Mesenchymal stem cell (in vitro differentiated cells and primary cell): Measurements from ENCODE around the gene KCNH6.

Source experiments
- DNase-seq: peaks from one replicate; pipeline ENCODE4 v3.0.0-alpha.2; 2013
- H2AFZ ChIP-seq: one replicate; pipeline ENCODE4 v1.6.1; 2013; ENCODE audit warnings: low read depth, mild to moderate bottlenecking, control low read depth, inconsistent platforms, low read length, moderate library complexity
- H2AK5ac ChIP-seq: 2 replicates; pipeline ENCODE4 v1.6.1; 2013; ENCODE audit warnings: low read length, moderate library complexity, mild to moderate bottlenecking, inconsistent platforms; ENCODE audit not compliant: severe bottlenecking
- H2BK120ac ChIP-seq: one replicate; pipeline ENCODE4 v1.6.1; 2013; ENCODE audit warnings: low read depth, mild to moderate bottlenecking, inconsistent platforms, low read length, moderate library complexity
- H2BK12ac ChIP-seq, 2 experiments: one replicate each; pipeline ENCODE4 v1.6.1; 2013; ENCODE audit warnings: inconsistent platforms in 2 of 2, low read length in 2 of 2, mild to moderate bottlenecking in 2 of 2, moderate library complexity in 2 of 2, control low read depth in 1 of 2
- H2BK15ac ChIP-seq: one replicate; pipeline ENCODE4 v1.6.1; 2013; ENCODE audit warnings: mild to moderate bottlenecking, low read depth, inconsistent platforms; ENCODE audit not compliant: poor library complexity, severe bottlenecking
- H2BK5ac ChIP-seq: 2 replicates; pipeline ENCODE4 v1.6.1; 2013; ENCODE audit warnings: low read depth, mild to moderate bottlenecking, low read length, control low read depth, inconsistent platforms; ENCODE audit not compliant: poor library complexity, severe bottlenecking
- H3K14ac ChIP-seq, 2 experiments: one replicate each; pipeline ENCODE4 v1.6.1; 2013; ENCODE audit warnings: inconsistent platforms in 2 of 2, low read length in 2 of 2, control low read depth in 1 of 2, mild to moderate bottlenecking in 1 of 2, moderate library complexity in 1 of 2
- H3K18ac ChIP-seq, 2 experiments: one replicate each; pipeline ENCODE4 v1.6.1; 2013; ENCODE audit warnings: inconsistent platforms in 2 of 2, low read length in 2 of 2, control low read depth in 1 of 2, low read depth in 1 of 2, mild to moderate bottlenecking in 1 of 2
- H3K23ac ChIP-seq, 2 experiments: one replicate each; pipeline ENCODE4 v1.6.1; 2013; ENCODE audit warnings: inconsistent platforms in 2 of 2, low read length in 2 of 2, mild to moderate bottlenecking in 2 of 2, moderate library complexity in 2 of 2, control low read depth in 1 of 2
- H3K27ac ChIP-seq: 2 replicates; pipeline ENCODE4 v1.5.1; 2013; ENCODE audit warnings: mild to moderate bottlenecking, moderate library complexity, low read length, control low read depth, inconsistent platforms; ENCODE audit not compliant: poor library complexity, severe bottlenecking
- H3K27me3 ChIP-seq, 2 experiments: 2 replicates each; pipeline versions ENCODE4 v1.6.1 to v1.7.0; 2013; ENCODE audit warnings: low read length in 2 of 2, mild to moderate bottlenecking in 2 of 2, moderate library complexity in 2 of 2, control low read depth in 1 of 2, inconsistent platforms in 1 of 2; ENCODE audit not compliant: control insufficient read depth in 1 of 2, insufficient read depth in 1 of 2
- H3K36me3 ChIP-seq, 2 experiments: 2 replicates each; pipeline versions ENCODE4 v1.6.1 to v1.7.0; 2013; ENCODE audit warnings: low read length in 2 of 2, control low read depth in 1 of 2, inconsistent platforms in 1 of 2, low read depth in 1 of 2, mild to moderate bottlenecking in 1 of 2; ENCODE audit not compliant: insufficient read depth in 2 of 2, control insufficient read depth in 1 of 2
- H3K4ac ChIP-seq, 2 experiments: one replicate each; pipeline ENCODE4 v1.6.1; 2013; ENCODE audit warnings: inconsistent platforms in 2 of 2, low read length in 2 of 2, mild to moderate bottlenecking in 2 of 2, moderate library complexity in 2 of 2, control low read depth in 1 of 2, low read depth in 1 of 2
- H3K4me1 ChIP-seq: 2 replicates; pipeline ENCODE4 v1.6.1; 2013; ENCODE audit warnings: low read depth, low read length, control low read depth; ENCODE audit not compliant: control insufficient read depth, insufficient read depth
- H3K4me2 ChIP-seq: 2 replicates; pipeline ENCODE4 v1.6.1; 2013; ENCODE audit warnings: low read length, mild to moderate bottlenecking, inconsistent platforms; ENCODE audit not compliant: poor library complexity, severe bottlenecking
- H3K4me3 ChIP-seq, 2 experiments: 2 replicates each; pipeline versions ENCODE4 v1.5.1 to v1.7.0; 2013; ENCODE audit warnings: low read length in 2 of 2, mild to moderate bottlenecking in 2 of 2, control low read depth in 1 of 2, low read depth in 1 of 2; ENCODE audit not compliant: insufficient read depth in 1 of 2
- H3K79me1 ChIP-seq: replicated peaks from 2 replicates; pipeline ENCODE4 v1.6.1; 2013; ENCODE audit warnings: mild to moderate bottlenecking, control low read depth, low read length, inconsistent platforms; ENCODE audit not compliant: poor library complexity, severe bottlenecking
- H3K9ac ChIP-seq: 2 replicates; pipeline ENCODE4 v1.7.0; 2013; ENCODE audit warnings: mild to moderate bottlenecking, low read length, moderate library complexity
- H3K9me3 ChIP-seq: 2 replicates; pipeline ENCODE4 v1.7.0; 2013; ENCODE audit warnings: mild to moderate bottlenecking, low read length; ENCODE audit not compliant: control insufficient read depth
- H4K8ac ChIP-seq: one replicate; pipeline ENCODE4 v1.6.1; 2013; ENCODE audit warnings: inconsistent platforms, mild to moderate bottlenecking, low read length, moderate library complexity
- H4K91ac ChIP-seq: one replicate; pipeline ENCODE4 v1.6.1; 2013; ENCODE audit warnings: mild to moderate bottlenecking, low read length, inconsistent platforms
- WGBS: methylation state at CpG from one replicate; pipeline ENCODE4 v1.1.7; 2013; ENCODE audit warnings: mixed read lengths; 5-methylcytosine and 5-hydroxymethylcytosine counted together

KCNH6 gene

GRCh38 chr17:63480192-63480784 is 42.9 kb upstream of the KCNH6 start:
- Histone ChIP-seq H2AFZ (no peak overlapping the region), H3K36me3 (peaks cover 0 to 54% of the 10 kb centered on the region in 2 experiments), H2BK12ac (no peak overlapping the region), H2BK15ac (no peak overlapping the region), H3K23ac (no peak overlapping the region), H3K4ac (no peak overlapping the region), H3K27ac (no peak overlapping the region), H3K4me3 (no peak overlapping the region), H3K9ac (peak overlapping the region; percentile 24), H3K18ac (no peak overlapping the region), H4K8ac (no peak overlapping the region), H2BK120ac (no peak overlapping the region), H4K91ac (no peak overlapping the region), H3K9me3 (no peaks in the 10 kb centered on the region), H3K14ac (no peak overlapping the region), H3K4me1 (peaks cover 37% of the 10 kb centered on the region), H3K27me3 (peaks cover 0 to 45% of the 10 kb centered on the region in 2 experiments), H2BK5ac (no peak overlapping the region), H2AK5ac (no peak overlapping the region), H3K4me2 (no peak overlapping the region), H3K79me1 (no peaks in the 10 kb centered on the region)
- DNase-seq, result no peak
- WGBS, result 86% methylated on average over 21 of the region's 21 CpGs

GRCh38 chr17:63480826-63481487 is 42.2 kb upstream of the KCNH6 start:
- Histone ChIP-seq H3K18ac (no peak overlapping the region), H3K27ac (no peak overlapping the region)

GRCh38 chr17:63481488-63481870 is 41.7 kb upstream of the KCNH6 start:
- Histone ChIP-seq H2AK5ac (no peak overlapping the region), H2BK120ac (no peak overlapping the region), H3K27ac (no peak overlapping the region), H3K4me3 (no peak overlapping the region), H3K4ac (no peak overlapping the region), H4K8ac (no peak overlapping the region), H3K4me1 (peaks cover 28% of the 10 kb centered on the region), H2AFZ (no peak overlapping the region), H3K9ac (no peak overlapping the region), H3K27me3 (peaks cover 0 to 41% of the 10 kb centered on the region in 2 experiments), H3K36me3 (peaks cover 0 to 64% of the 10 kb centered on the region in 2 experiments), H4K91ac (no peak overlapping the region), H3K14ac (no peak overlapping the region), H3K9me3 (no peaks in the 10 kb centered on the region), H2BK12ac (no peak overlapping the region), H3K18ac (no peak overlapping the region), H3K23ac (no peak overlapping the region), H3K79me1 (no peaks in the 10 kb centered on the region), H2BK15ac (no peak overlapping the region), H2BK5ac (no peak overlapping the region), H3K4me2 (no peak overlapping the region)
- DNase-seq, result no peak
- WGBS, result 93% methylated on average over 12 of the region's 16 CpGs

More at GRCh38 chr17:63480826-63481487, 42.2 kb upstream of the KCNH6 start:
- Histone ChIP-seq H3K4me2 (no peak overlapping the region), H3K23ac (no peak overlapping the region), H4K91ac (no peak overlapping the region), H2BK5ac (no peak overlapping the region), H2BK15ac (no peak overlapping the region), H3K4ac (no peak overlapping the region), H2AFZ (no peak overlapping the region), H3K14ac (no peak overlapping the region), H3K4me3 (no peak overlapping the region), H3K27me3 (peaks cover 0 to 39% of the 10 kb centered on the region in 2 experiments), H2AK5ac (no peak overlapping the region), H4K8ac (no peak overlapping the region), H2BK12ac (no peak overlapping the region), H3K4me1 (peaks cover 32% of the 10 kb centered on the region), H3K9ac (no peak overlapping the region), H2BK120ac (no peak overlapping the region), H3K9me3 (no peaks in the 10 kb centered on the region), H3K79me1 (no peaks in the 10 kb centered on the region), H3K36me3 (peaks cover 0 to 59% of the 10 kb centered on the region in 2 experiments)
- DNase-seq, result no peak
- 79% methylated on average over 11 of the region's 11 CpGs for WGBS

- Histone ChIP-seq H3K4me2 (no peak overlapping the region), H2BK12ac (no peak overlapping the region), H3K4me1 (peaks cover 19% of the 10 kb centered on the region), H2AK5ac (no peak overlapping the region), H2AFZ (no peak overlapping the region), H4K91ac (no peak overlapping the region), H3K9ac (no peak overlapping the region), H3K36me3 (peaks cover 0 to 74% of the 10 kb centered on the region in 2 experiments), H3K14ac (no peak overlapping the region), H3K4me3 (no peak overlapping the region), H2BK5ac (no peak overlapping the region), H4K8ac (no peak overlapping the region), H2BK15ac (no peak overlapping the region), H2BK120ac (no peak overlapping the region), H3K4ac (no peak overlapping the region), H3K27me3 (peaks cover 0 to 49% of the 10 kb centered on the region in 2 experiments), H3K27ac (no peak overlapping the region), H3K9me3 (no peaks in the 10 kb centered on the region), H3K79me1 (no peaks in the 10 kb centered on the region), H3K18ac (no peak overlapping the region), H3K23ac (no peak overlapping the region)
- 89% methylated on average over 16 of the region's 16 CpGs for WGBS
- DNase-seq, result no peak
Measured at GRCh38 chr17:63482509-63482908, 40.6 kb upstream of the KCNH6 start.
